ENCODE data around the gene PLEKHN1.

The PLEKHN1 gene, protein sequence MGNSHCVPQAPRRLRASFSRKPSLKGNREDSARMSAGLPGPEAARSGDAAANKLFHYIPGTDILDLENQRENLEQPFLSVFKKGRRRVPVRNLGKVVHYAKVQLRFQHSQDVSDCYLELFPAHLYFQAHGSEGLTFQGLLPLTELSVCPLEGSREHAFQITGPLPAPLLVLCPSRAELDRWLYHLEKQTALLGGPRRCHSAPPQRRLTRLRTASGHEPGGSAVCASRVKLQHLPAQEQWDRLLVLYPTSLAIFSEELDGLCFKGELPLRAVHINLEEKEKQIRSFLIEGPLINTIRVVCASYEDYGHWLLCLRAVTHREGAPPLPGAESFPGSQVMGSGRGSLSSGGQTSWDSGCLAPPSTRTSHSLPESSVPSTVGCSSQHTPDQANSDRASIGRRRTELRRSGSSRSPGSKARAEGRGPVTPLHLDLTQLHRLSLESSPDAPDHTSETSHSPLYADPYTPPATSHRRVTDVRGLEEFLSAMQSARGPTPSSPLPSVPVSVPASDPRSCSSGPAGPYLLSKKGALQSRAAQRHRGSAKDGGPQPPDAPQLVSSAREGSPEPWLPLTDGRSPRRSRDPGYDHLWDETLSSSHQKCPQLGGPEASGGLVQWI

DNA sequence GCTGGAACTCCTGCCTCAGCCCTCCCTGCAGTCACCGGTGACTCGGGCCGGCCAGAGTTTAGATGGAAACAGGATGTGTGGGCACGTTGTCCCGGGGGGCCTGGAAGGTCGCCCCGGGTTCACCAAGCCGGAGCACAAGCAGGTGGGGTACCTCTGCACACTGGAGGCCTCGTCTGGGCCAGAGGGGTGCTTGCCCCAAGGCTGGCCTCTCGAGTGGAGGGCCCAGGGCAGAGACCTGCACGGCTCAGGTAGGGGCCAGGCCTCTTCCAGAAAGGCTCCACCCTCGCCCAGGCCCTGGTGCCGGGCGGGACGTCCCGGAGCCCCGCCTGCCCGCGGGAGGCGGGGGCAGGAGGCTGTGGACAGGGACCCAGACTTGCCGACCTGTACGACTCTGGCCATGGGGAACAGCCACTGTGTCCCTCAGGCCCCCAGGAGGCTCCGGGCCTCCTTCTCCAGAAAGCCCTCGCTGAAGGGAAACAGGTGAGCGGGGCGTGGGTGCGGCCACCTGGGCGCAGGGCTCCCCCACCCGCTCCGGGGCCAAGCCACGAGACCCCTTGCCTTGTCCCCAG, at the start of gene PLEKHN1:
PLEKHN1 (plus strand) TSS at position 348 of the 569 bp plus-strand sequence; CDS start at position 398, 50 bp downstream.
- no peak for DNase-seq (ENCODE audit: low spot score)

DNA sequence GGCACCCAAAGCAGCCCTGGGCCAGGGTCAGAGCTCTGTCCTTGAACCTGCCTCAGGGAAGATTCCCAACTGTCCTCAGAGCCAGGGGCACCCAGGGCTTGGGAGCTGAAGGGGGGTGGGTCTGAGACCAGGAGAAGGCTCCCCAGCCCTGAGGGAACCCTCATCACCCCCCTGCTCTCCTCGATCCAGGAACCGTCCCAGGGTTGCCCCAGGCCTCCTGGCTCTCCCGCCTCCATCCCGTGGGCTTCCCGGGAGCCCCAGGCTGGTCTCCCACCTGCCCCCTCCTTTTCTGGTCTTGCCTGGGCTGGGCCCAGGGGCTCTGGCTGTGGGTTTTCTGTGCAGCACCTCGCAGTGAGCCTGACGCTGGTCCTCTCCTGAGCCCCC, 49.2 kb upstream of the PLEKHN1 start:
- DNase-seq (ENCODE audit: low spot score): no peak

DNA sequence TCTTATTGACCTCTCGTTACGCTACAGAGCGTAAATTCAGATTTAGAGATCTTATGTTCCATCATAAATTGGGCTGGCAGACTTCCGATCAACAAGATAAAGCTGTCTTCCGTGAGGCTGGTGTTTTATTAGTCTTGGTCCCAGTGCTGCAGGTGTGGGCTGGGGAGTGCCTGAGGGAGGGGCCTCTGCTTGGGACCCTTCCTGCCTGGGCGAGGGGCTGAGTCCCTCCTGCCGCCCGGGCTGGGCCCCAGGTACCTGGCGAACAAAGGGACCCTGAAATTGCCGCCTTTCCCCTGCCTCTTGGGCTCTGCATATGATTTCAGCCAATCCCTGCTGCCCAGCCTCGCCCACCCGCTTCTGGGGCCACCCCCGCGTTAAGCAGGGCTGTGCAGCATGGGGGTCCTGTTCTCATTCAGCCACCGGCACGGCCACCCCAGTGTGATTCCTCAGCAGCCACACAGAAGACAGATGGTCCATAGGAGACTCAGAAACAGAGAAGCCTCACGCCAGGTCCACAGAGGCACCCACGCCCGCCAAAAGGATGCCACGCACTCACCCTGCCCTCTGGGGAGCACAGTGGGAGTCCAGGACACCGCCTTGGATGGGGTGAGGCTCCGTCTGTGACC, 48.7 kb upstream of the PLEKHN1 start:
- DNase-seq (ENCODE audit: low spot score): no peak

DNA sequence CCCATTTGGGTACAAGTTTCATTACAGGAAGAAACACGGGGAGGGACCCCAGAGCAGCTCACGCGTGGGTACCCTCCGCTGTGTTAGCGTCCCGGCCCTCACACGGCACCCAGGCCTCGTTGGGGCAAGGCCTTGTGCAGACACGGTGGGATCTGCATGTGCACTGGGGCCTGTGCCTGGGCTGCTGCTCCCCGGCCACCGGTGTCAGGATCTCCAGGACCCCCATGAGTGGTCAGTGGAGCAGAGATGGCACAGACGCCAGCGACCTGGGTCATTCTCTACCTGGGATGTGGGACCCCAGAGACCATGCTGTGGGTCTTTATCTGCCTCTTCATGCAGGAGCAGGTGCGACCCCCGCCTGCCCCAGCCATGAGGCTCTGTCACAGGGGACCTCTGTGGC, 47.9 kb upstream of the PLEKHN1 start:
- no peak for DNase-seq (ENCODE audit: low spot score)

DNA sequence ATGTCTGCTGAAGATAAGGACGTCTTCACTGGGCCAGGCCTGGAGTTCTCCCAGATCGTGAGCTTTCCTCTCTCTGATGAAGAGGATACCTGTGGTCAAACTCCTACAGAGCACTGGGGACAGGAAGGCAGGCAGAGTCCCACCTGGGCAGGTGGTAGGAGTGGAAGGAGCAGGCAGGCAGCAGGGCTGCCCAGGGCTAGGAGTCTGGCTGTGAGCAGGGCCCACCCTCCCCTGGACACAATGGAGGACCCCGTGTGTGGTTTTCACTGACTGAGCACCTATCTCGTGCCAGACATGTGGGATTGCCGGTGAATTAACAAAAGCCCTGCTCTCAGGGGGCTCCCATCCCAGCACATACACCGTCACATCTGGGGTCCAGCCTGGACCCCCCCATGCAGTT, 47.4 kb upstream of the PLEKHN1 start:
- no peak for DNase-seq (ENCODE audit: low spot score)

DNA sequence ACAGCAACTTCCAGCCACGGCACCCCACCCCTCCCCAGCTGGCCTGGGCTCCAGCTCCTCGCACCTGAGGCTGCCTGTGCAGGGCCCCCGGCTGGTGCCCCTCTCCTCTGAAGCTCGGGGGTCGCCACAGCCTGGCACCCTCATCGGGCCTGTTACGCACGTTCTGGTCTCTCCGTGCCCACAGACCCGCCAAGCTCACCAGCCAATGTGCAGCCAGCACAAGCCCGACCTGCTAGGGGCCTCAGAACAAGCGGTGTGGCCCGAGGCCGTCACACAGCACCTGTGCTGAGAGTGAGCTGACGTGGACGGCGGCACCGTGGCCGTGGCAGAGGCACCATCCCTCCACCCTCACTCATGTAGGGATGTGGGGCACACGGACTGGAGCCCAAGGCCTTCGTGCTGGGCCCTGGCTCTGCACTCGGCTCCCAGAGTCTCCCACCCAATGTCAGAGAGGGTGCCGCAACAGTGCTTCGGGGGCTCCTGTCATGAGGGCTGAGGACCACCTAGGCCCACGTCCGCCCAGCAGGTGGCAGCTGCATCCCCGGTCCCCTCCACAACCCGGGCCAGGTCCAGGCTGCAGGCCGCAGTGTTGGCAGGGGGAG, 46.9 kb upstream of the PLEKHN1 start:
- no peak for DNase-seq (ENCODE audit: low spot score)

DNA sequence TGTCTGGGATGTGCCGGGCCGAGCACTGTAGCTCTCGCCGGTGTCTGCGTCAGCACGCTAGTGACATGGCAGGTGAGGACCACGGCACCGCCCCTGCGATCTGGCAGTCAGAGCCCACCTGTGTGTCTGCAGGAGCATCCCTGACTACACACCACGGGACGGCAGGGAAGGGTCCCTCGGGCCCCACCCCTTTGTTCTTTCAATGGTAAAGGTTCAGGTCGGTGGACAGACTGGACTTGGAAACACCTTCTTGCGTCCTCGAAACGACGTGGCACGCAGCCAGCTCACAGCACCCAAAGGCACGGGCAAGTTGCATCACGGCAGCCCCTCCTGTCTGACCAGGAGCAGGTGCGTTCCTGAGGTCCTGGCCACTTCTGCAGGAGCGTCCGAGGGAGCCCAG, 46.3 kb upstream of the PLEKHN1 start:
- no peak for DNase-seq (ENCODE audit: low spot score)

DNA sequence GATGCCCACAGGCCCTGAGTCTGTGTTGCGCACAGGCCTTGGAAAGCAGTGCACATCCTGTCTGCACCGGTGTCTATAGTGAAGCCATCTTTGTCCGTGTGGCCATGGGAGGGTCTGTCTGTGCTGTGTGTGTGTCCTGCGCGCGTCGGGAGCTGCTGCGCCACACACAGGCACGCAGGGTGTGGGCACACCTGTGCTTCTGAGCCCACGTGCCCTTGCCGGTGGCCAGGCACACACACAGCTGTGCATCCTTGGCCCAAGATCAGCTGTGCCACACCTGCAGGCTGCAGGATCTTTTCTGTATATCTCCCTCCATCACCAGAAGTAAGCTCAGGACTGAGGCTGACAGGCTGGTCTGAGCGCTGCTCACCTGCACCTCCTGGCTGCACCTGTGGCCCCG, 45.8 kb upstream of the PLEKHN1 start:
- no peak for DNase-seq (ENCODE audit: low spot score)

DNA sequence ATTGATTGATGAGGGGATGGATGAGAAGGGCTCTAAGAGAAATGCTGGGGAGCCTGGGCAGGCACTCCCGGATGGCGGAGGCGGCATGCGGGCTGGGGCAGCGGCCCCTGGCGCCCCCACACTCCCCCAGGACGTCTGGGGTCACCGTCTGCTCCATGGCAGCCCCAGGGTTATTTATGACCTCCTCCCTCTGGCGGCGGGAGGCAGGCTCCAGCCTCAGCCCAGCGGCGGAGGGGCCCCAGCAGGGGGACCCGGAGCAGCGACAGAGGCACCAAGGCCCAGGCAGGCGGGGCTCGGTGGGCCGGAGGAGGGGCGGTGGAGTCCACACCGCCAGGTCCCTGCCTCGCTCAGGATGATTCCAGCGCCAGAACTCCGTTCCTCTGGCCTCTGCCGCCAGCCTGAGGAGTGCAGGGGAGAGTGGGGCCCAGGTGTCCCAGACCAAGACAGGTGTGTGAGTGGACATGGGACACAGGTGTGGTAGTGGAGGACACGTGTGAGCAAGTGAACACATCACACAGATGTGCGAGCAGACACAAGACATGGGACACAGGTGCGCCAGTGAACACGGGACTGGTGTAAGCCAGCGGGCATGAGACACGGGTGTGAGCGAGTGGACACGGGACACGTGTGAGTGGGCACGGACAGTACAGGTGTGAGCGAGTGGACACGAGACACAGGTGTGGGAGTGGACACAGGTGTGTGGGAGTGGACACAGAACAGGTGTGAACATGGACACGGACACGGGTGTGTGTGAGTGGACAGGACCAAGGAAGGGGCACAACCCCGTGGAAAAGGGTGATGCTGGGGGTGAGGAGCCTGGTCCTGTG, 45.1 kb upstream of the PLEKHN1 start:
- peak; percentile 86 for DNase-seq (ENCODE audit: low spot score)

DNA sequence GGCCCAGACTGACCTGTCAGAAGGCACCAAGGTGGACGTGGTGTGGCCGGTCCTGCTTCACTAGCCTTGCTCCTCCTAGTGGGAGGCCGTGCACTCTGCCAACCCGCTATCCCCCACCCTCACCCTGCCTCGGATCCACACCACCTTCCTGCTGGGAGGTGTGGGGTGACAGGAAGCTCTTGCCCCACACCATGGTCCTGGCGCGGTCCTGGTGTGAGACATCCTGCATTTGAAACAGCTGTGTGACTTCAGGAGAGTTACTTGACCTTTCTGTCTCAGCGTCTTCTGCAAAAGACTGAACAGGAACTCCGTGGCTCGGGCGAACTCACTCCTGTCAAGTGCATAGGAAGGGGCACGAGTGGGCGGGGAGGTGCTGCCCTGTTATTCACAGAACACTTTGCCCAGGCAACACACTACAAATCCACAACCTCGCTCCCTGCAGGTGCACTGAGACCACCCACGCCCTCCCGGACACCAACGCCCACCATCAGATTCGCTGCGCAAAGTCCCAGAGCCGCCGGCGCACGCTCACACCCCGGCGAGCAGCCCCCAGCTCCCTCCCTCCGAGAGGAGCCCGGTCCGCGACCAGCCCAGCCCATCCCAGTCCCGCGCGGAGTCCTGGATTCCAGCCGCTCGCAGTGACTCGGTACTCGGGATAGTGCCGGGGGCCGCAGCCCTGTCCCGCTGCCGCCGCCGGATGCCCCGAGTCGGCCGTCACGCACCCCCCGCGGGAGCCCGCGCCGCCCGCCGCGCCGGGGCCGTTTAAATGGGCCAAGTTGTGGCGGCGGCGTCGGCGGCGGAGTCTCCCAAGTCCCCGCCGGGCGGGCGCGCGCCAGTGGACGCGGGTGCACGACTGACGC, 42.9 kb upstream of the PLEKHN1 start, which contains the start of gene SAMD11:
SAMD11 (plus strand) TSS at position 793 of the 860 bp plus-strand sequence. CDS start 509 bp downstream, outside the sequence.
- DNase-seq (ENCODE audit: low spot score): peak; percentile 93

DNA sequence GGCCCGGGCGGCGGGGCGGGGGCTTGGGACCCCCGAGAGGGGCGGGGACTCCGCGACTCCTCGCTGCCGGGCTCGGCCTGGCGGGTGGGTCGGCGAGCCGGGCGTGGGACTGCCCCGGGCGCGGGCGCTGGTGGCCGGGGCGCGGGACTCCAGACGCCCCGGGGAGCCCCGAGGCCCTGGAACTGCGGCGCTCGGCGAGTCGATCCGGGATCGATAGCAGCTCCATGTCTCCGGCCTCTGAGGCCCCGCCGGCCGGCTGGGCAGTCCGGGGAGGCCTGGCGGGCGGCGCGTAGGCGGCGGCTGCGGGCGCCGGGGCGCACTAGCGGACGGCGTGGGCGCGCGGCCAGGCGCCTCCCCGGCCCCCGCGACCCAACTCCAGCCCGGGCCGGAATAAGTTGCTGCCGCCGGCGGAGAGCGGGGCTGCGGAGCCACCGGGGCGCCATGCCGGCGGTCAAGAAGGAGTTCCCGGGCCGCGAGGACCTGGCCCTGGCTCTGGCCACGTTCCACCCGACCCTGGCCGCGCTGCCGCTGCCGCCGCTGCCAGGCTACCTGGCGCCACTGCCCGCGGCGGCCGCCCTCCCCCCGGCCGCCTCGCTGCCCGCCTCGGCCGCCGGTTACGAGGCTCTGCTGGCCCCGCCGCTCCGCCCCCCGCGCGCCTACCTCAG, 42.2 kb upstream of the PLEKHN1 start:
- no peak for DNase-seq (ENCODE audit: low spot score)

DNA sequence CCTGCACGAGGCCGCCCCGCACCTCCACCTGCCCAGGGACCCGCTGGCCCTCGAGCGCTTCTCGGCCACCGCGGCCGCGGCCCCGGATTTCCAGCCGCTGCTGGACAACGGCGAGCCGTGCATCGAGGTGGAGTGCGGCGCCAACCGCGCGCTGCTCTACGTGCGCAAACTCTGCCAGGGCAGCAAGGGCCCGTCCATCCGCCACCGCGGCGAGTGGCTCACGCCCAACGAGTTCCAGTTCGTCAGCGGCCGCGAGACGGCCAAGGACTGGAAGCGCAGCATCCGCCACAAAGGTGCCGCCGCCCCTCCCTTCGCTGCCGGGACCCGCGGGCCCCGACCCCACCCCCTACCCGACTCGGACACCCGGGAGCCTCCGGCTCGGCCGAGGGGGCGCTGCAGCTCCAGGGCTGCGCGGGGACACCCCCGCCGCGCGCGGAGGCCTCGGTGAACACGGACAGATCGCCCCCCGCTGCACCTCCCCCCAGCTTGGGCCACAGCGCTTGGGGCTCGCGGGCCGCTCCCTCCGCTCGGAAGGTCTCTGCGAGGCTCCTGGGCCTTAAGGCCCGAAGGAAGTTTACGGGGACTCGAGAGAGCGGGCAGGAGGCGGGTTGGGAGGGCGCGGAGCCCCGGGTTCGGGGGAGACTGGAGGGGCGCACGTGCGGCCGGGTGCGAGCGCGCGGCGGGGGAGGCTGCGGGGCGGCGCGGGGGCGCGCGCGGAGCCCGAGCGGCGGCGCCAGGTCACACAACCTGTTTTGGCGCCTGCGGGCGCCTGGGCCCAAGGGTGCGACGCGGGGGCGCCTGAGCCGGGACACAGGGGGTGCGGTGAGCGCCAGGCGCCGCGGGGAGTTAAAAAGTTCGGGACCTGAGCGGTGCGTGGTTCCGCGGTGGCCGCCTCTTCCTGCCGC, 41.4 kb upstream of the PLEKHN1 start:
- DNase-seq (ENCODE audit: low spot score): no peak

DNA sequence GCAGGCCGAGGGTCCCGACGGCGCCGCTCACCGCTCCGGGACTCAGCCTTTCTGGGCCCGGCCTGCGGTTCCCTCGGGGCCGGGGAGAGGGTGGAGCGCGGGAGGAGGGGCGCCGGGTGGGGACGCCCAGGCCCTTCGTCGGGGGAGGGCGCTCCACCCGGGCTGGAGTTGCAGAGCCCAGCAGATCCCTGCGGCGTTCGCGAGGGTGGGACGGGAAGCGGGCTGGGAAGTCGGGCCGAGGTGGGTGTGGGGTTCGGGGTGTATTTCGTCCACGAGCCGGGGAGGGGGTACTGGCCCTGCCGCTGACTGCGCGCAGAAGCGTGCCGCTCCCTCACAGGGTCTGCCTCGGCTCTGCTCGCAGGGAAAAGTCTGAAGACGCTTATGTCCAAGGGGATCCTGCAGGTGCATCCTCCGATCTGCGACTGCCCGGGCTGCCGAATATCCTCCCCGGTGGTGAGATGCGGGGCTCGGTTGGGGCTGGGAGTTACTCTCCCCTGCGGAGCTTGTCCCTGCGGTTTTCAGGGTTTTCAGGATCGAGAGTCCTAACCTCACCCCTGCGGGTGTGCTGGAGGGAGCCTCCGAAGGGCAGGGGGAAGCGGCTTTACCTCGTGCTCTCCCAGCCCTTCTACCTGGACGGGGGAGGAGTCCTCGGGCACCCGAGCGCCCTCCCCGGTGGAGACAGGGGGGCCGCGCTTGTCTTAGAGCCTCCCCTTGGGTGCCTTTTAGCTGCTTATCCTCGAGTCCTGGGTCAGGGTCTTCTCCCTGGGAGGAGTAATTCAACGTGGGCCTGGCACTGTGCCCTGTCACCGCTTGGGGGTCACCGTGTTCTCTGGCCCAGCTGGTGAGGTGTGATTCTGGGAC, 40.5 kb upstream of the PLEKHN1 start:
- no peak for DNase-seq (ENCODE audit: low spot score)

DNA sequence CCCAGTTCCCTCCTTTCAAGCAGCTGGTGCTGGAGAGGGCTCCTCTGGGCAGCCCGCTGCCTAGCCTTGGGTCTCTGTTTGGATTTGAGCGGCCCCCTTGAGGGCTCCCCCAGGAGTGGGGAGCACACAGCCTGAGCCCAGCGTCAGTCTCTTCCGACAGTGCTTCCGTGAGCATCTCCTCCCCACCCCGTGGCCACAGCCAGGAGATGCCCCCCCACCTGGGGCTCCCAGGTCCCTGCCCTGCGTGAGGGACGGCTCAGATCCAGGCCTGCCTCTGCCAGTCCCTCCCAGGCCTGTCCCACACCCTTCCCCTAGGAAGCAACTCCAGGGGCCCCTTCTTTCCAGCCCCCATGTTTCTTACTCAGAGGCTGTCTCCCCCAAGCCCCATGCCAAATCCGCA, 39.0 kb upstream of the PLEKHN1 start:
- no peak for DNase-seq (ENCODE audit: low spot score)

DNA sequence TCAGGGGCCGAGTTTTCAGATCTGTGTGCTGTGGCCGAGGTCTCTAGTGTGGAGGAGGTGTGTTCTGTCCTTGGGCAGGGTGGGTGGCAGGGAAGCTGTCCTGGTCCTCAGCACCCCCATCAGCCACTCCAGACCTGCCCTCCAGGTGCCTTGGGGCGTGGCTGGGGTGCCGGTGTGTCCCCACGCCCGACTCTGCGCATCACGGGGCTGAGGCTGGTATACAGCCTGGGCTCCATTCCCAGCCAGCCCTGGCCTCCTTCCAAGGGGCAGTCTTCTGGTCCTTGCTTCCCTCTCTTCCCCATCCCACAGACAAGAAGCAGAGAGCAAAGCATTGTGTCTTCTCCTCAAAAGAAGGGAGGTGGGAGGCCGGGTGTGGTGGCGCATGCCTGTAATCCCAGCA, 38.5 kb upstream of the PLEKHN1 start:
- no peak for DNase-seq (ENCODE audit: low spot score)

DNA sequence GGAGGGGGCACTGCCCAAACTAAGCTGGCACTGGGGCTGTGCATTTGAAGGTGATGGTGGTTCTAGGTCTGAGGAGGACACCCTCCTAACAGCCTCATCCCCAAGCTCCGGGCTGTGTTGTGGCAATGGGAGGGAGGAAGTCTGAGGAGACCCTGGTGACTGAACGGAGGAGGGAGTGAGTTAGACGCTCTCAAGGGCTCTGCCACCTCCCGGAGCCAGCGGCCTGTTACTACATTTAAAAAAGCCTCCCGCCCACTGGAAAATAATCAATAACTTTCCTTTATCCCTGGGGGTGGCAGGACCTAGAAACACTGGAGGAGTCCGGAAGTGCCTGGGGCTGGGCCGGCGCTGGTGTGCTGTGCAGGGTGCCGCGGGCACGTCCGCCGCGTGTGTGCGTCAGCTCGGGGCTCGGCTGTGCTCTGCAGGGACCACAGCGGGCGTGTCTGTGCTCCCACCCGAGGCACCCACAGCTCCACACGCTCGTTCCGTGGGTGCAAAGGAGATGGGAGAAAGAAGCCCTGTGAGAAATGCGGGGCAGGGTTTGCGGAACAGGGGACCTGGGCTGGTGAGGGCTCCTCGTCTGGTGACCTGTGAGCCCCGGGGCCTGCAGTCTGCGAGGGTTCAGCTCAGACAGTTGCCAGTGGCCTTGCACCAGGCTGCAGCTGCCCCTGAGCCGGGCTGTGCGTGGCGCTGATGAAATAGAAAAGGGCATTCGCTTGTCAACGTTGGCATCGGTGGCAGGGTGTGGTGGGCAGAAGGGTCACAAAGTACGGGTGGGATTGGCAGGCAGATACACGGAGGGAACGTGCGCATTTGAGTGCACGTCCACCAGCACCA, 37.2 kb upstream of the PLEKHN1 start:
- no peak for DNase-seq (ENCODE audit: low spot score)

Data from left forelimb (tissue), 1 donor.